ENCODE results near the gene RIF1. TPM values are rescaled to one million over a fixed set of nuclear protein-coding genes. Genes with fewer than 3 reads are reported as not detected.

RIF1 gene
- total and polyA plus RNA-seq, 9 of the 15 experiments (the other 6 are each of a cell fraction or from before 2014, with no cell fraction given) = 11.0 to 109 (median 44.2) TPM

GRCh38 chr2:151381266-151381665 is 28.4 kb upstream of the RIF1 start:
- H4K20me1 ChIP-seq (replicated peaks; ENCODE audit: control insufficient read depth, insufficient read depth, low read length) = no peaks in the 10 kb centered on the region
- H2AFZ ChIP-seq (ENCODE audit: low read depth, low read length) = peak overlapping the region; percentile 60
- in situ Hi-C loops (cut with MboI) (no loop called here), intact Hi-C loops (cut with micrococcal nuclease) (no loop called here)
- ATAC-seq (no peak), FAIRE-seq (no peak), DNase-seq (ENCODE audit: extremely low read depth in 1 of 4, low spot score in 3 of 4) (no peak)
- peaks cover 0 to 6% of the 10 kb centered on the region in 2 experiments; a peak in 2 of 5 replicates for H3K4me1 ChIP-seq (replicated peaks in 1 of 2; ENCODE audit: control insufficient read depth in 2 of 2, insufficient read depth in 2 of 2, low read length in 2 of 2)
- WGBS (ENCODE audit: insufficient coverage, low coverage, missing lambda C conversion rate) = 60% methylated on average over 2 of the region's 2 CpGs
- TF ChIP-seq, protein P1, sequence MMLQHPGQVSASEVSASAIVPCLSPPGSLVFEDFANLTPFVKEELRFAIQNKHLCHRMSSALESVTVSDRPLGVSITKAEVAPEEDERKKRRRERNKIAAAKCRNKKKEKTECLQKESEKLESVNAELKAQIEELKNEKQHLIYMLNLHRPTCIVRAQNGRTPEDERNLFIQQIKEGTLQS (IDR thresholded peaks at IDR 0.05) = peak; percentile 43; the same call in 1 of the 2 replicates
- TF ChIP-seq, protein P1 (CRISPR knock-in tag; conservative IDR thresholded peaks at IDR 0.05) = no peak
- TF ChIP-seq CEBPG (CRISPR knock-in tag; IDR thresholded peaks at IDR 0.05) (no peak), CEBPG (tag; conservative IDR thresholded peaks at IDR 0.05 in 1 of 2, IDR thresholded peaks at IDR 0.05 in 1 of 2) (0 out of 4 replicates have a peak, but pooled peaks of 1 of the 2 experiments have one; percentile 9), ZNF347 (CRISPR knock-in tag; IDR thresholded peaks at IDR 0.05; ENCODE audit: low read depth) (no peak), NONO (IDR thresholded peaks at IDR 0.05; ENCODE audit: low read depth in 2 of 2, low read length in 1 of 2) (no peak), RNF2 (IDR thresholded peaks at IDR 0.05) (no peak)
- H3K27ac ChIP-seq (ENCODE audit: extremely low read depth, low read depth, low read length) = no peak overlapping the region
- H3K9me1 ChIP-seq (ENCODE audit: control insufficient read depth, insufficient read depth, low read length) = no peaks in the 10 kb centered on the region
- POLR2A ChIA-PET = no interaction called here
- CTCF ChIA-PET (ENCODE audit: low intra/inter-chr PET ratio) = no interaction called here
- H3K4me3 ChIP-seq = no peak overlapping the region
- H3K36me3 ChIP-seq (ENCODE audit: control insufficient read depth, insufficient read depth, low read length) = no peaks in the 10 kb centered on the region
- no peaks in the 10 kb centered on the region for H3K9me3 ChIP-seq (replicated peaks; ENCODE audit: control insufficient read depth, insufficient read depth, low read depth, low read length)
- no peaks in the 10 kb centered on the region for H3K27me3 ChIP-seq (ENCODE audit: control insufficient read depth in 2 of 2, insufficient read depth in 2 of 2, low read length in 2 of 2)
- no peak overlapping the region for H3K4me2 ChIP-seq (ENCODE audit: insufficient read depth, low read length)
- no TSS peak for BruUV-seq (replicated peaks)
- no peak overlapping the region for H3K9ac ChIP-seq (ENCODE audit: insufficient read depth in 1 of 2, low read depth in 2 of 2, low read length in 2 of 2)
- H3K79me2 ChIP-seq (ENCODE audit: control insufficient read depth, insufficient read depth, low read length) = no peaks in the 10 kb centered on the region

All from K562 (cell line).